Measurements from ENCODE around the gene SRCAP.

SRCAP gene

DNA sequence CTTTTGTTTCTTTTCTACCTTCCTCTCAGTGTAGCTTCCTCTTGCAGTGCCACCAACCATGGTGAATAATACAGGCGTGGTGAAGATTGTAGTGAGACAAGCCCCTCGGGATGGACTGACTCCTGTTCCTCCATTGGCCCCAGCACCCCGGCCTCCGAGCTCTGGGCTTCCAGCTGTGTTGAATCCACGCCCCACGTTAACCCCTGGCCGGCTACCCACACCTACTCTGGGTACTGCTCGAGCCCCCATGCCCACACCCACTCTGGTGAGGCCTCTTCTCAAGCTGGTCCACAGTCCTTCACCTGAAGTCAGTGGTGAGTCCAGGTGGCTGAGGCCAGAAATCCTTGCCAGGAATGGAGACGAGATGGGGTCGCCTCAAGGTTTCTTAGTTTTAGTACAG is 23.9 kb downstream of the SRCAP start:
- no peak overlapping the region for H3K4me2 ChIP-seq (ENCODE audit: low read depth, low read length)
- DNase-seq = no peak
- no peak overlapping the region for H3K4me3 ChIP-seq (ENCODE audit: low read length)

DNA sequence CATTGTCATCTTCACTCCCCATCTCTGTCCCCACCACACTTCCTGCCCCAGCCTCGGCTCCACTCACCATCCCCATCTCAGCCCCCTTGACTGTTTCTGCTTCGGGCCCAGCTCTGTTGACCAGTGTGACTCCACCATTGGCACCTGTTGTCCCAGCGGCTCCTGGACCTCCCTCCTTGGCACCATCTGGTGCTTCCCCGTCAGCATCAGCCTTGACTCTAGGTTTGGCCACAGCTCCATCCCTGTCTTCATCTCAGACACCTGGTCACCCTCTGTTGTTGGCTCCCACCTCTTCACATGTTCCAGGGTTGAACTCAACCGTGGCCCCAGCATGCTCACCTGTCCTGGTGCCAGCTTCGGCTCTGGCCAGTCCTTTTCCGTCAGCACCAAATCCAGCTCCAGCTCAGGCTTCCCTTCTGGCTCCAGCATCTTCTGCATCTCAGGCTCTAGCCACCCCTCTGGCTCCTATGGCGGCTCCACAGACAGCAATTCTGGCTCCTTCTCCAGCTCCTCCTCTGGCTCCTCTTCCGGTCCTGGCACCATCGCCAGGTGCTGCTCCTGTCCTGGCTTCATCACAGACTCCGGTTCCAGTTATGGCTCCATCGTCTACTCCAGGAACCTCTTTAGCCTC is 24.9 kb downstream of the SRCAP start:
- TF ChIP-seq CTCF (IDR thresholded peaks at IDR 0.05; ENCODE audit: low read length) = no peak
- no peak for TF ChIP-seq EZH2phosphoT487 (IDR thresholded peaks at IDR 0.05; ENCODE audit: low read length)
- no peak for TF ChIP-seq EZH2 (optimal IDR thresholded peaks at IDR 0.05; ENCODE audit: low read depth, low read length)
- Histone ChIP-seq H3K9me3 (replicated peaks; ENCODE audit: insufficient read depth, low read length) (no peaks in the 10 kb centered on the region), H3K9me2 (replicated peaks; ENCODE audit: insufficient read depth, low read length) (no peaks in the 10 kb centered on the region), H3K27ac (ENCODE audit: low read length) (no peak overlapping the region), H3K4me1 (ENCODE audit: low read length) (no peaks in the 10 kb centered on the region), H3K36me3 (replicated peaks; ENCODE audit: insufficient read depth, low read length) (peaks cover 19% of the 10 kb centered on the region), H3K9ac (ENCODE audit: low read length) (no peak overlapping the region), H3F3A (ENCODE audit: insufficient read depth, low read length) (0 out of 2 replicates have a peak, but pooled peaks cover 3% of the 10 kb centered on the region), H3K4me3 (ENCODE audit: low read length) (no peak overlapping the region), H2AFZ (ENCODE audit: low read length) (no peak overlapping the region), H3K79me2 (ENCODE audit: low read length) (peaks cover 70% of the 10 kb centered on the region), H3K4me2 (ENCODE audit: low read depth, low read length) (no peak overlapping the region), H3K27me3 (replicated peaks; ENCODE audit: insufficient read depth, low read length) (no peaks in the 10 kb centered on the region), H4K20me1 (ENCODE audit: insufficient read depth, low read length) (no peaks in the 10 kb centered on the region)
- DNase-seq = no peak

More for the DNA sequence above, 23.9 kb downstream of the SRCAP start:
- H3K9me2 ChIP-seq (replicated peaks; ENCODE audit: insufficient read depth, low read length) = no peaks in the 10 kb centered on the region
- peaks cover 68% of the 10 kb centered on the region for H3K79me2 ChIP-seq (ENCODE audit: low read length)
- H4K20me1 ChIP-seq (ENCODE audit: insufficient read depth, low read length) = no peaks in the 10 kb centered on the region
- no peaks in the 10 kb centered on the region for H3K27me3 ChIP-seq (replicated peaks; ENCODE audit: insufficient read depth, low read length)
- TF ChIP-seq EZH2phosphoT487 (IDR thresholded peaks at IDR 0.05; ENCODE audit: low read length) (no peak), EZH2 (optimal IDR thresholded peaks at IDR 0.05; ENCODE audit: low read depth, low read length) (no peak), CTCF (IDR thresholded peaks at IDR 0.05; ENCODE audit: low read length) (no peak)
- H3K27ac ChIP-seq (ENCODE audit: low read length) = no peak overlapping the region
- no peak overlapping the region for H3K9ac ChIP-seq (ENCODE audit: low read length)
- no peaks in the 10 kb centered on the region for H3K4me1 ChIP-seq (ENCODE audit: low read length)
- H3K9me3 ChIP-seq (replicated peaks; ENCODE audit: insufficient read depth, low read length) = no peaks in the 10 kb centered on the region
- H3F3A ChIP-seq (ENCODE audit: insufficient read depth, low read length) = 0 out of 2 replicates have a peak, but pooled peaks cover 3% of the 10 kb centered on the region
- H3K36me3 ChIP-seq (replicated peaks; ENCODE audit: insufficient read depth, low read length) = peaks cover 19% of the 10 kb centered on the region
- no peak overlapping the region for H2AFZ ChIP-seq (ENCODE audit: low read length)

GRCh38 chr16:30724641-30725417 is 25.9 kb downstream of the SRCAP start:
- Histone ChIP-seq H3K9me3 (replicated peaks; ENCODE audit: insufficient read depth, low read length) (no peaks in the 10 kb centered on the region), H3K4me2 (ENCODE audit: low read depth, low read length) (no peak overlapping the region), H3K4me3 (ENCODE audit: low read length) (no peak overlapping the region), H3K27me3 (replicated peaks; ENCODE audit: insufficient read depth, low read length) (no peaks in the 10 kb centered on the region), H3K9ac (ENCODE audit: low read length) (no peak overlapping the region), H4K20me1 (ENCODE audit: insufficient read depth, low read length) (no peaks in the 10 kb centered on the region), H3F3A (ENCODE audit: insufficient read depth, low read length) (0 out of 2 replicates have a peak, but pooled peaks cover 3% of the 10 kb centered on the region), H2AFZ (ENCODE audit: low read length) (no peak overlapping the region), H3K9me2 (replicated peaks; ENCODE audit: insufficient read depth, low read length) (no peaks in the 10 kb centered on the region), H3K27ac (ENCODE audit: low read length) (no peak overlapping the region), H3K4me1 (ENCODE audit: low read length) (no peaks in the 10 kb centered on the region), H3K79me2 (ENCODE audit: low read length) (peaks cover 69% of the 10 kb centered on the region), H3K36me3 (replicated peaks; ENCODE audit: insufficient read depth, low read length) (peaks cover 23% of the 10 kb centered on the region)
- no peak for DNase-seq
- TF ChIP-seq EZH2 (optimal IDR thresholded peaks at IDR 0.05; ENCODE audit: low read depth, low read length) = no peak
- no peak for TF ChIP-seq CTCF (IDR thresholded peaks at IDR 0.05; ENCODE audit: low read length)
- TF ChIP-seq EZH2phosphoT487 (IDR thresholded peaks at IDR 0.05; ENCODE audit: low read length) = no peak

All from MM.1S (cell line).